Stomach (tissue), 4 donors: ENCODE measurements around the gene EXOC3L2.

ENCODE experiments used
- CTCF ChIP-seq, 7 experiments: fragments of 450-650 bp in 4 of 7; fragments of 200-600 bp in 3 of 7; sonication (generic) in 3 of 7; IDR thresholded peaks; one replicate each; pipeline ENCODE4 v1.5.1; 2016 to 2019; ENCODE audit warnings: antibody characterized with exemption in 7 of 7, control low read depth in 2 of 7, mild to moderate bottlenecking in 1 of 7
- EP300 ChIP-seq: sonication (generic); formaldehyde crosslinking; IDR thresholded peaks from one replicate; pipeline ENCODE4 v1.6.1; 2017; ENCODE audit warnings: antibody characterized with exemption
- POLR2A ChIP-seq, 4 donors: fragments of 450-650 bp; IDR thresholded peaks; one replicate each; pipeline ENCODE4 v1.6.1; 2016; ENCODE audit warnings: antibody characterized with exemption in 4 of 4, control low read depth in 2 of 4, mild to moderate bottlenecking in 1 of 4, moderate library complexity in 1 of 4

DNA sequence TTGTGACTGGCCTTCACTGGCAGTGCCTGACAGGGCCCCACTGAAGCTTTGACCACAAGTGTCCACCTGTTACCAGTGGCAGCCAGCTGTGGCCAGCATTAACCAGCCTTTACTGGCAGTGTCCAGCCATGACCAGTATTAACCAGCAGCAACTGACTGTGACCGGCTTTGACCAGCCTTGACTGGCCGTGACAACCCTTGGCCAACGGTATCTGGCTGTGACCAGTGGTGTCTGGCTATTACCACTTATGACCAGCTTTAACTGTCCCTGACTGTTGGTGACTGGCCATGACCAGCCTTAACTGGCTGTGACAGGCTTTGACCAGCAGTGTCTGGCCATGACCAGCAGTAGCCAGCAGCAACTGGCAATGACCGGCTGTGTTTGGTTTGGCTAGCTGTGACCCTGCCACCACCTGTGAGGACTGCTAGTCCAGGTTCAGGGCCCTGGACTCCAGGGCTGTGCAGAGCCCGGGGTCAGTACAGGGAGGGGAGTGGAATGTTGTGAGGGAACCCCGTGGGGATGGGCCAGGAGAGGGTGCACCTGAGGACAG, 45.2 kb upstream of the EXOC3L2 start:
- no peak for TF ChIP-seq CTCF (IDR thresholded peaks at IDR 0.05)
- no peak for TF ChIP-seq POLR2A (IDR thresholded peaks at IDR 0.05)
- TF ChIP-seq EP300: no peak
